Astrocyte (in vitro differentiated cells and primary cell): ENCODE measurements around the gene CRELD2. TPM values are rescaled to one million over a fixed set of nuclear protein-coding genes. Genes with fewer than 3 reads are reported as not detected.

Experiments used
- DNase-seq: peaks from one replicate; pipeline ENCODE4 v3.0.0-alpha.2; 2010; ENCODE audit warnings: low read depth
- FAIRE-seq: peaks from 2 replicates; lab custom pipeline; 2011; peaks lifted over from hg19 to GRCh38; lab: Jason Lieb, UNC
- H2AFZ ChIP-seq: 2 replicates; pipeline ENCODE4 v1.6.0; 2012; ENCODE audit warnings: low read depth, low read length, inconsistent platforms
- H3K27ac ChIP-seq: 2 replicates; pipeline ENCODE4 v1.5.1; 2011; ENCODE audit warnings: low read depth, low read length, inconsistent platforms
- H3K27me3 ChIP-seq: 2 replicates; pipeline ENCODE4 v1.6.0; 2011; ENCODE audit warnings: low read length, inconsistent platforms; ENCODE audit not compliant: insufficient read depth
- H3K36me3 ChIP-seq: 2 replicates; pipeline ENCODE4 v1.5.1; 2011; ENCODE audit warnings: low read length, inconsistent platforms; ENCODE audit not compliant: insufficient read depth
- H3K4me1 ChIP-seq: 2 replicates; pipeline ENCODE4 v1.5.1; 2011; ENCODE audit warnings: low read length, inconsistent platforms; ENCODE audit not compliant: insufficient read depth
- H3K4me2 ChIP-seq: 2 replicates; pipeline ENCODE4 v1.6.0; 2012; ENCODE audit warnings: low read length, inconsistent platforms
- H3K4me3 ChIP-seq: 2 replicates; pipeline ENCODE4 v1.5.1; 2011; ENCODE audit warnings: low read depth, mild to moderate bottlenecking, low read length, inconsistent platforms; ENCODE audit not compliant: insufficient read depth
- H3K79me2 ChIP-seq: 2 replicates; pipeline ENCODE4 v1.6.0; 2012; ENCODE audit warnings: mild to moderate bottlenecking, low read length, inconsistent platforms; ENCODE audit not compliant: insufficient read depth
- H3K9ac ChIP-seq: 2 replicates; pipeline ENCODE4 v1.6.0; 2012; ENCODE audit warnings: mild to moderate bottlenecking, low read length, inconsistent platforms
- H3K9me3 ChIP-seq: 2 replicates; pipeline ENCODE4 v1.5.1; 2012; ENCODE audit warnings: low read depth, mild to moderate bottlenecking, low read length, inconsistent platforms; ENCODE audit not compliant: insufficient read depth
- H4K20me1 ChIP-seq: 2 replicates; pipeline ENCODE4 v1.6.0; 2012; ENCODE audit warnings: low read length, inconsistent platforms; ENCODE audit not compliant: insufficient read depth
- H3K27ac Mint-ChIP-seq: one replicate; pipeline ENCODE4 v1.8.0; 2021; ENCODE audit warnings: mild to moderate bottlenecking, mixed read lengths; ENCODE audit not compliant: unreplicated experiment
- H3K27me3 Mint-ChIP-seq: one replicate; pipeline ENCODE4 v1.8.0; 2021; ENCODE audit warnings: low read depth, mixed read lengths; ENCODE audit not compliant: unreplicated experiment
- H3K36me3 Mint-ChIP-seq: one replicate; pipeline ENCODE4 v1.8.0; 2021; ENCODE audit warnings: low read depth, mixed read lengths; ENCODE audit not compliant: unreplicated experiment
- H3K4me1 Mint-ChIP-seq: one replicate; pipeline ENCODE4 v1.8.0; 2021; ENCODE audit warnings: low read depth, mixed read lengths; ENCODE audit not compliant: unreplicated experiment
- H3K4me3 Mint-ChIP-seq: one replicate; pipeline ENCODE4 v1.8.0; 2021; ENCODE audit warnings: mild to moderate bottlenecking, moderate library complexity, mixed read lengths; ENCODE audit not compliant: unreplicated experiment
- H3K9me3 Mint-ChIP-seq: one replicate; pipeline ENCODE4 v1.8.0; 2021; ENCODE audit warnings: mild to moderate bottlenecking, mixed read lengths; ENCODE audit not compliant: unreplicated experiment
- CTCF ChIP-seq: IDR thresholded peaks from 2 replicates; pipeline ENCODE4 v1.5.1; 2011; ENCODE audit warnings: low read depth, mild to moderate bottlenecking, inconsistent platforms, low read length, moderate library complexity; ENCODE audit not compliant: insufficient read depth
- EZH2 ChIP-seq: IDR thresholded peaks from 2 replicates; pipeline ENCODE4 v1.6.1; 2012; ENCODE audit warnings: mild to moderate bottlenecking, low read length, inconsistent platforms; ENCODE audit not compliant: insufficient read depth
- total RNA-seq: library from RNA; stranded (reverse); gene quantifications from 2 replicates; pipeline ENCODE4 v1.2.1, GENCODE V29; 2021

Gene CRELD2
- total RNA-seq, 1 donor from 2014 or later, result 49.6 TPM

- H3K4me1 Mint-ChIP-seq, result peaks cover 1% of the 10 kb centered on the region
- no peaks in the 10 kb centered on the region for H3K27me3 ChIP-seq
- peaks cover 8% of the 10 kb centered on the region for H3K4me1 ChIP-seq
- peak overlapping the region; percentile 64 for H3K4me3 ChIP-seq
- peak overlapping the region; percentile 77 for H2AFZ ChIP-seq
- H3K4me2 ChIP-seq, result peak overlapping the region; percentile 94
- no peaks in the 10 kb centered on the region for H3K9me3 Mint-ChIP-seq
- FAIRE-seq (no peak), DNase-seq (no peak)
- H3K79me2 ChIP-seq, result peaks cover 20% of the 10 kb centered on the region
- H3K9me3 ChIP-seq, result no peaks in the 10 kb centered on the region
- H3K27ac Mint-ChIP-seq, result peak overlapping the region; percentile 34
- peaks cover 2% of the 10 kb centered on the region for H3K36me3 Mint-ChIP-seq
- no peaks in the 10 kb centered on the region for H3K27me3 Mint-ChIP-seq
- peaks cover 2% of the 10 kb centered on the region for H3K36me3 ChIP-seq
- H3K9ac ChIP-seq, result peak overlapping the region; percentile 83
- peak overlapping the region; percentile 81 for H3K4me3 Mint-ChIP-seq
- no peak overlapping the region for H3K27ac ChIP-seq
- H4K20me1 ChIP-seq, result peaks cover 26% of the 10 kb centered on the region
- no peak for TF ChIP-seq CTCF
- TF ChIP-seq EZH2, result no peak
Observed at GRCh38 chr22:49918911-49919881, 762 bp downstream of the CRELD2 start.

GRCh38 chr22:49920859-49921258, 2.4 kb downstream of the CRELD2 start:
- H3K36me3 ChIP-seq, result peaks cover 5% of the 10 kb centered on the region
- H3K4me3 ChIP-seq, result no peak overlapping the region
- no peak for TF ChIP-seq CTCF
- TF ChIP-seq EZH2, result no peak
- no peak overlapping the region for H3K27ac Mint-ChIP-seq
- H3K27me3 Mint-ChIP-seq, result no peaks in the 10 kb centered on the region
- no peak overlapping the region for H3K4me2 ChIP-seq
- no peak overlapping the region for H2AFZ ChIP-seq
- no peak for FAIRE-seq
- peaks cover 19% of the 10 kb centered on the region for H4K20me1 ChIP-seq
- no peaks in the 10 kb centered on the region for H3K27me3 ChIP-seq
- H3K9me3 ChIP-seq, result no peaks in the 10 kb centered on the region
- H3K9me3 Mint-ChIP-seq, result no peaks in the 10 kb centered on the region
- no peak for DNase-seq
- H3K4me3 Mint-ChIP-seq, result peak overlapping the region; percentile 23
- H3K4me1 Mint-ChIP-seq, result peaks cover 1% of the 10 kb centered on the region
- peaks cover 8% of the 10 kb centered on the region for H3K4me1 ChIP-seq
- H3K27ac ChIP-seq, result no peak overlapping the region
- H3K36me3 Mint-ChIP-seq, result peaks cover 2% of the 10 kb centered on the region
- H3K79me2 ChIP-seq, result peaks cover 20% of the 10 kb centered on the region
- H3K9ac ChIP-seq, result no peak overlapping the region
